DND-41 (cell line): ENCODE results near the gene VAMP4.

Experiments
- EZH2 ChIP-seq: IDR thresholded peaks from 3 replicates; pipeline ENCODE4 v1.6.1; 2012; ENCODE audit warnings: borderline replicate concordance, low read depth, mild to moderate bottlenecking, moderate library complexity, low read length, inconsistent platforms; ENCODE audit not compliant: severe bottlenecking
- TF ChIP-seq, protein P1 (sequence below): IDR thresholded peaks from 2 replicates; pipeline ENCODE4 v1.5.1; 2012; ENCODE audit warnings: borderline replicate concordance, low read length, moderate library complexity, mild to moderate bottlenecking; ENCODE audit not compliant: poor library complexity, severe bottlenecking; ENCODE audit errors: extremely low read depth

DNA sequence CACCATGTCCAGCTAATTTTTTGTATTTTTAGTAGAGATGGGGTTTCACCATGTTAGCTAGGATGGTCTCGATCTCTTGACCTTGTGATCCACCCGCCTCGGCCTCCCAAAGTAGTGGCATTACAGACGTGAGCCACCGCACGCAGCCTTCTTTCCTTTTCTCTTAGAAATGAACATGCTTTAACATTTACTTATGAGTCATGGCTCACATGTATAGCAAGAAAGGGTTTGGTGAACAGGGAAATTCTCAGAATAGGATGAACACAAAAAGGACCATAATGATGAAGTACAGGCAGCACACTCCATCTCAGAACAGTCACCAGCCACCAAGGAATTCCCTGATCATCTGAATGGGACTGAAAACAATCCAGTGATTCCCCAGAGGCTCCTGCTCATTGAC lies 9.4 kb upstream of the VAMP4 start:
- TF ChIP-seq, protein P1, sequence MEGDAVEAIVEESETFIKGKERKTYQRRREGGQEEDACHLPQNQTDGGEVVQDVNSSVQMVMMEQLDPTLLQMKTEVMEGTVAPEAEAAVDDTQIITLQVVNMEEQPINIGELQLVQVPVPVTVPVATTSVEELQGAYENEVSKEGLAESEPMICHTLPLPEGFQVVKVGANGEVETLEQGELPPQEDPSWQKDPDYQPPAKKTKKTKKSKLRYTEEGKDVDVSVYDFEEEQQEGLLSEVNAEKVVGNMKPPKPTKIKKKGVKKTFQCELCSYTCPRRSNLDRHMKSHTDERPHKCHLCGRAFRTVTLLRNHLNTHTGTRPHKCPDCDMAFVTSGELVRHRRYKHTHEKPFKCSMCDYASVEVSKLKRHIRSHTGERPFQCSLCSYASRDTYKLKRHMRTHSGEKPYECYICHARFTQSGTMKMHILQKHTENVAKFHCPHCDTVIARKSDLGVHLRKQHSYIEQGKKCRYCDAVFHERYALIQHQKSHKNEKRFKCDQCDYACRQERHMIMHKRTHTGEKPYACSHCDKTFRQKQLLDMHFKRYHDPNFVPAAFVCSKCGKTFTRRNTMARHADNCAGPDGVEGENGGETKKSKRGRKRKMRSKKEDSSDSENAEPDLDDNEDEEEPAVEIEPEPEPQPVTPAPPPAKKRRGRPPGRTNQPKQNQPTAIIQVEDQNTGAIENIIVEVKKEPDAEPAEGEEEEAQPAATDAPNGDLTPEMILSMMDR: no peak
- TF ChIP-seq EZH2: no peak
